HFFc6 (cell line): ENCODE data around the gene CCNY. TPM values are rescaled to one million over a fixed set of nuclear protein-coding genes. Genes with fewer than 3 reads are reported as not detected.
A peak's percentile ranks its signal among the peaks of the same experiment; 100 is the strongest.

Experiments used
- DNase-seq: peaks from one replicate; pipeline ENCODE4 v3.0.0-alpha.2; 2018
- H3K27ac Mint-ChIP-seq: 2 replicates; pipeline ENCODE4 v1.8.0; 2020; ENCODE audit warnings: mild to moderate bottlenecking, mixed read lengths
- H3K27me3 Mint-ChIP-seq: 2 replicates; pipeline ENCODE4 v1.8.0; 2021; ENCODE audit warnings: mild to moderate bottlenecking, moderate library complexity, mixed read lengths; ENCODE audit not compliant: insufficient read depth
- H3K36me3 Mint-ChIP-seq: 2 replicates; pipeline ENCODE4 v1.8.0; 2021; ENCODE audit warnings: low read depth, mixed read lengths
- H3K4me1 Mint-ChIP-seq: 2 replicates; pipeline ENCODE4 v1.8.0; 2020; ENCODE audit warnings: low read depth, mixed read lengths
- H3K4me3 Mint-ChIP-seq: 2 replicates; pipeline ENCODE4 v1.8.0; 2020; ENCODE audit warnings: mild to moderate bottlenecking, moderate library complexity, mixed read lengths
- H3K9me3 Mint-ChIP-seq: 2 replicates; pipeline ENCODE4 v1.8.0; 2020; ENCODE audit warnings: mild to moderate bottlenecking, mixed read lengths
- CTCF ChIP-seq: fragments of 200-600 bp; sonication (generic); IDR thresholded peaks from 2 replicates; pipeline ENCODE4 v1.5.0; 2021; ENCODE audit warnings: antibody characterized with exemption, mild to moderate bottlenecking
- total RNA-seq, 6 experiments: library from RNA; stranded (reverse); fragmentation: NEBNext Ultra II Directional; extraction: Animal tissue kit (Norgen Biotek cat#: 25700); gene quantifications; 2 replicates in 1 of 6; 3 replicates in 5 of 6; pipeline ENCODE4 v1.2.3, GENCODE V29; 2021

The CCNY gene
- total RNA-seq, 6 experiments from 2014 or later = 60.0 to 76.6 (median 69.9) TPM

- Mint-ChIP-seq H3K27ac (no peak overlapping the region), H3K36me3 (no peaks in the 10 kb centered on the region; the same call in 1 of the 2 replicates), H3K4me1 (peaks cover 5% of the 10 kb centered on the region; the same call in 1 of the 2 replicates), H3K4me3 (peak overlapping the region; percentile 69; the same call in 1 of the 2 replicates), H3K27me3 (peaks cover 60% of the 10 kb centered on the region), H3K9me3 (no peaks in the 10 kb centered on the region; the same call in 1 of the 2 replicates)
- no peak for DNase-seq
- no peak for TF ChIP-seq CTCF
Observed at GRCh38 chr10:35607475-35608327, 271.4 kb downstream of the CCNY start.

GRCh38 chr10:35608328-35608672 is 272.0 kb downstream of the CCNY start:
- Mint-ChIP-seq H3K9me3 (no peaks in the 10 kb centered on the region; the same call in 1 of the 2 replicates), H3K4me1 (peaks cover 5% of the 10 kb centered on the region; the same call in 1 of the 2 replicates), H3K36me3 (no peaks in the 10 kb centered on the region; the same call in 1 of the 2 replicates), H3K27ac (no peak overlapping the region), H3K27me3 (peaks cover 56% of the 10 kb centered on the region), H3K4me3 (no peak overlapping the region; the same call in 1 of the 2 replicates)
- no peak for DNase-seq
- TF ChIP-seq CTCF = no peak

- TF ChIP-seq CTCF = peak; percentile 21; the same call in 1 of the 2 replicates
- Mint-ChIP-seq H3K9me3 (no peaks in the 10 kb centered on the region; the same call in 1 of the 2 replicates), H3K27ac (no peak overlapping the region), H3K36me3 (no peaks in the 10 kb centered on the region; the same call in 1 of the 2 replicates), H3K27me3 (peaks cover 52% of the 10 kb centered on the region), H3K4me1 (peaks cover under 1% of the 10 kb centered on the region; the same call in 1 of the 2 replicates), H3K4me3 (no peak overlapping the region)
- DNase-seq = no peak
Observed at GRCh38 chr10:35611750-35612149, 275.4 kb downstream of the CCNY start.

GRCh38 chr10:35612385-35613106 is 276.2 kb downstream of the CCNY start:
- no peak overlapping the region for H3K4me3 Mint-ChIP-seq
- TF ChIP-seq CTCF = no peak

GRCh38 chr10:35613107-35613440 is 276.8 kb downstream of the CCNY start:
- Mint-ChIP-seq H3K27ac (no peak overlapping the region), H3K4me1 (no peaks in the 10 kb centered on the region), H3K4me3 (no peak overlapping the region), H3K9me3 (no peaks in the 10 kb centered on the region; the same call in 1 of the 2 replicates), H3K36me3 (no peaks in the 10 kb centered on the region; the same call in 1 of the 2 replicates), H3K27me3 (peaks cover 50% of the 10 kb centered on the region)
- TF ChIP-seq CTCF = no peak
- no peak for DNase-seq

More at GRCh38 chr10:35612385-35613106, 276.2 kb downstream of the CCNY start:
- Mint-ChIP-seq H3K9me3 (no peaks in the 10 kb centered on the region; the same call in 1 of the 2 replicates), H3K36me3 (no peaks in the 10 kb centered on the region; the same call in 1 of the 2 replicates), H3K27ac (no peak overlapping the region), H3K4me1 (no peaks in the 10 kb centered on the region), H3K27me3 (peaks cover 51% of the 10 kb centered on the region)
- DNase-seq = no peak
